Heart left ventricle (tissue), 16 donors: ENCODE results near the gene GRPEL2. TPM values are rescaled to one million over a fixed set of nuclear protein-coding genes. Genes with fewer than 3 reads are reported as not detected.

ENCODE experiments used
- ATAC-seq, 4 donors: fragments of 200-7000 bp; cut with Tn5 transposase; one replicate each; pipeline ENCODE4 v1.9.1; 2020 to 2022; ENCODE audit warnings: moderate library complexity in 4 of 4, mild to moderate bottlenecking in 3 of 4, moderate number of reproducible peaks in 1 of 4
- DNase-seq, 5 donors: peaks; one replicate each; pipeline ENCODE4 v3.0.0-alpha.2; 2020
- H3K27ac ChIP-seq, 12 donors: fragments of 200-600 bp; sonication (generic) in 4 of 12; one replicate each; pipeline versions ENCODE4 v1.5.0 to v1.8.0; 2016 to 2022; ENCODE audit warnings: mild to moderate bottlenecking in 2 of 12
- H3K27me3 ChIP-seq, 9 donors: fragments of 200-600 bp; sonication (generic) in 2 of 9; one replicate each; pipeline versions ENCODE4 v1.5.1 to v1.8.0; 2016 to 2022; ENCODE audit warnings: mild to moderate bottlenecking in 3 of 9
- H3K36me3 ChIP-seq, 9 donors: fragments of 200-600 bp; sonication (generic) in 2 of 9; one replicate each; pipeline versions ENCODE4 v1.5.0 to v1.8.0; 2018 to 2022; ENCODE audit warnings: mild to moderate bottlenecking in 2 of 9
- H3K4me1 ChIP-seq, 12 donors: fragments of 200-600 bp; sonication (generic) in 4 of 12; one replicate each; pipeline versions ENCODE4 v1.5.0 to v1.8.0; 2016 to 2022; ENCODE audit warnings: mild to moderate bottlenecking in 3 of 12
- H3K4me3 ChIP-seq, 12 donors: fragments of 200-600 bp; sonication (generic) in 4 of 12; one replicate each; pipeline versions ENCODE4 v1.5.0 to v1.8.0; 2017 to 2022; ENCODE audit warnings: mild to moderate bottlenecking in 9 of 12, moderate library complexity in 4 of 12
- H3K9me3 ChIP-seq, 12 donors: fragments of 200-600 bp; sonication (generic) in 4 of 12; one replicate each; pipeline versions ENCODE4 v1.5.0 to v1.8.0; 2016 to 2022; ENCODE audit warnings: mild to moderate bottlenecking in 1 of 12
- CTCF ChIP-seq, 12 donors: fragments of 200-600 bp; sonication (generic) in 4 of 12; IDR thresholded peaks; one replicate each; pipeline versions ENCODE4 v1.5.0 to v1.8.0; 2018 to 2022; ENCODE audit warnings: antibody characterized with exemption in 12 of 12, mild to moderate bottlenecking in 5 of 12
- POLR2A ChIP-seq, 2 donors: fragments of 450-650 bp; IDR thresholded peaks; one replicate each; pipeline ENCODE4 v1.6.1; 2017; ENCODE audit warnings: antibody characterized with exemption in 2 of 2, mild to moderate bottlenecking in 2 of 2, moderate library complexity in 2 of 2
- WGBS, 4 donors: extraction: QIAGEN DNeasy Blood & Tissue Kit in 2 of 4; methylation state at CpG; one replicate each; pipeline versions ENCODE4 v1.1.5 to v1.1.7; 2013 to 2018; 5-methylcytosine and 5-hydroxymethylcytosine counted together
- intact Hi-C, 10 donors: fragments of 100-400 bp; cut with DNase I; formaldehyde crosslinking; loops; one replicate each; pipeline versions ENCODE4 v1.11.1 to v1.14.2; 2022
- polyA plus RNA-seq, 2 donors: library from polyadenylated mRNA; stranded (reverse); fragments of 200-250 nt; gene quantifications; one replicate each; pipeline ENCODE4 v1.2.3, GENCODE V29; 2013
- total RNA-seq, 9 donors: library from RNA; depleted of rRNA in 2 of 9; stranded (reverse); fragments of >200 nt in 2 of 9; fragmentation: NEBNext Ultra II Directional in 3 of 9; extraction: Animal tissue kit (Norgen Biotek cat#: 25700) in 3 of 9; gene quantifications; one replicate each; pipeline versions ENCODE4 v1.1.0 to v1.2.4, GENCODE V29; 2016 to 2023
- donor health status: ischemic (EF 13 %, LVEDD 7.1; RV severe dilation, severe dysfunction).
- donor health status: healthy with polysubstance abuse.
- donor health status: DM: no; HTN: yes; CAD: no.
- donor health status: DM: no; HTN: no; CAD: no.
- donor health status: ischemic (EF 25% LVEDD 6.9; RV normal size, moderate dysfunction).
- donor health status: ischemic (EF 25% LVEDD 5.7; RV mildly dilated, moderate dysfunction).
- donor health status: healthy.
- donor health status: DM: yes; HTN: yes; CAD: no.
- donor health status: ischemic (EF 35%, LVEDD 5.7; RV mildly dilated, moderate dysfunction).
- donor health status: nonischemic (EF 11% LVEDD 7.7; RV severe dilation, severe dysfunction).
- donor health status: DM: yes; HTN: yes; CAD: no.
- donor health status: PGD.
- donor health status: ischemic (EF 29% LVEDD 5.4; RV normal size, mild dysfunction).
- donor health status: nonischemic (EF 23%, LVEDD 6.1; RV moderate dilation, normal function).

GRPEL2 gene
- total and polyA plus RNA-seq, 11 donors: 5.1 to 14.0 (median 9.3) TPM

GRCh38 chr5:149340920-149341319, 4.4 kb upstream of the GRPEL2 start:
- Histone ChIP-seq H3K4me1 (peaks cover 0 to 17% (median 10%) of the 10 kb centered on the region in 12 donors), H3K4me3 (no peak overlapping the region), H3K9me3 (no peaks in the 10 kb centered on the region), H3K36me3 (peaks cover under 1 to 72% (median 52%) of the 10 kb centered on the region in 9 donors), H3K27me3 (no peaks in the 10 kb centered on the region), H3K27ac (no peak overlapping the region)
- intact Hi-C loops: loop anchor here in 1 of 10 donors (10.0 kb wide), 1 partner anchor 206 kb away; no protein-coding TSS in a partner anchor
- TF ChIP-seq CTCF (IDR thresholded peaks at IDR 0.05) (no peak), POLR2A (IDR thresholded peaks at IDR 0.05) (no peak)
- WGBS, 4 donors: 36 to 50% (median 46%) methylated on average over 1 of the region's 1 CpG
- ATAC-seq: no peak
- DNase-seq: no peak

GRCh38 chr5:149341876-149342275, 3.4 kb upstream of the GRPEL2 start:
- Histone ChIP-seq H3K4me1 (peaks cover 0 to 25% (median 13%) of the 10 kb centered on the region in 12 donors), H3K36me3 (peaks cover 0 to 62% (median 44%) of the 10 kb centered on the region in 9 donors), H3K9me3 (no peaks in the 10 kb centered on the region), H3K27me3 (no peaks in the 10 kb centered on the region), H3K4me3 (no peak overlapping the region), H3K27ac (no peak overlapping the region)
- ATAC-seq (no peak), DNase-seq (no peak)
- TF ChIP-seq POLR2A (IDR thresholded peaks at IDR 0.05) (no peak), CTCF (IDR thresholded peaks at IDR 0.05) (no peak)
- intact Hi-C loops: loop anchor here in 1 of 10 donors (10.0 kb wide), 1 partner anchor 207 kb away; no protein-coding TSS in a partner anchor

- Histone ChIP-seq H3K36me3 (peaks cover 0 to 61% (median 44%) of the 10 kb centered on the region in 9 donors), H3K9me3 (no peaks in the 10 kb centered on the region), H3K4me3 (no peak overlapping the region), H3K27ac (peak overlapping the region in 10 of 12 donors; percentile 69 to 93 (median 87)), H3K4me1 (peaks cover 0 to 48% (median 16%) of the 10 kb centered on the region in 12 donors), H3K27me3 (no peaks in the 10 kb centered on the region)
- DNase-seq (no peak), ATAC-seq (no peak)
- no peak for TF ChIP-seq CTCF (IDR thresholded peaks at IDR 0.05)
- TF ChIP-seq POLR2A (IDR thresholded peaks at IDR 0.05): no peak
- intact Hi-C loops: loop anchor here in 1 of 10 donors (10.0 kb wide), 1 partner anchor 209 kb away; no protein-coding TSS in a partner anchor
- 80 to 91% (median 87%) methylated on average over 2 of the region's 2 CpGs for WGBS, 4 donors
Observed at GRCh38 chr5:149344151-149344550, 1.1 kb upstream of the GRPEL2 start.

GRCh38 chr5:149345892-149346222, 558 bp downstream of the GRPEL2 start:
- Histone ChIP-seq H3K36me3 (peaks cover 2 to 61% (median 47%) of the 10 kb centered on the region in 9 donors), H3K4me3 (peak overlapping the region; percentile 49 to 86 (median 74)), H3K27ac (peak overlapping the region; percentile 69 to 93 (median 86)), H3K27me3 (no peaks in the 10 kb centered on the region), H3K9me3 (no peaks in the 10 kb centered on the region), H3K4me1 (peaks cover 0 to 52% (median 16%) of the 10 kb centered on the region in 12 donors)
- no peak for TF ChIP-seq POLR2A (IDR thresholded peaks at IDR 0.05)
- no peak for TF ChIP-seq CTCF (IDR thresholded peaks at IDR 0.05)
- peak; percentile 0 to 12 (median 7) for ATAC-seq
- peak in 1 of 5 donors; percentile 21 for DNase-seq
- intact Hi-C loops: loop anchor here in 3 of 10 donors (5.0 to 10.0 kb wide), 3 partner anchors 59 to 211 kb away; no protein-coding TSS in a partner anchor
- WGBS, 4 donors: 0 to 2% (median 1%) methylated on average over 11 of the region's 11 CpGs
